Measurements from ENCODE around the gene CDC123.
"Not testable (repeated sequence)": the region's sequence is repeated elsewhere in the genome, so short reads cannot be mapped to it uniquely, and the experiment has no call there.

CDC123 gene

DNA sequence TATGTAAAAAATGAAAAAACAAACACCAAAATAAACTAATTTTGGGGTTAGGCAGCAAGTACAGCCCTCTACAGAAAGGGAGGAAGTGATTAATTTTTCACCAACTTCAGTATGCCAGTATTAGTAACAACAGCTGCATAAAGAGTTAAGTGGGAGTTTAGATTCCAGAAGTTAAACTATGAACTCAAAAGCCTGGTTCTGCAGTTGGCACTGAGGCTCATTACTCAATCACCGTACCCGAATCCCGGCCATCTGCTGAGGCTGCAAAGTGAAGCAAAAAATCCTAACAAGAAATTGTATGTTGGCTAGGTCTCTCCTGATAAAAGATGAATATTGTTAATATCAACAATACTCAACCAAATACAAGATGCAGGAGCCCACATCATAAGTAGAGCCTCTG lies 4.3 kb upstream of the CDC123 start:
- no peak for DNase-seq

GRCh38 chr10:12193193-12193592 lies 2.8 kb upstream of the CDC123 start:
- DNase-seq, result no peak

GRCh38 chr10:12194752-12195271 lies 1.2 kb upstream of the CDC123 start:
- no peak for DNase-seq

DNA sequence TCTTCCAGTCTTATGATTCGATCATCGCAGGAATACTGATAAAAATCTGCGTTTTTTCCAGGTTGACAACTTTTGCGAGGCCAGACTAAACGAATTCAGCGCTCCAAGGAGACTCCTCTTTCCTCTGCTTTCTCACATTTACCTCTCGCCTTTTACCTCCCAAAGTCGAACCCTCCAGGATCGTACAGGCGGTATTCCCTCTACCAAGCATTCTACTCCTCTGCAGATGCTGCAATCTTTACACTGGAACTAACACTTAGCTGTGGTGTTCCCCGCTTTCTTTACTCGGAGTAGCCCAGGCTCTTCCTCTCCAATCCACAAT lies 746 bp upstream of the CDC123 start:
- DNase-seq, result no peak

DNA sequence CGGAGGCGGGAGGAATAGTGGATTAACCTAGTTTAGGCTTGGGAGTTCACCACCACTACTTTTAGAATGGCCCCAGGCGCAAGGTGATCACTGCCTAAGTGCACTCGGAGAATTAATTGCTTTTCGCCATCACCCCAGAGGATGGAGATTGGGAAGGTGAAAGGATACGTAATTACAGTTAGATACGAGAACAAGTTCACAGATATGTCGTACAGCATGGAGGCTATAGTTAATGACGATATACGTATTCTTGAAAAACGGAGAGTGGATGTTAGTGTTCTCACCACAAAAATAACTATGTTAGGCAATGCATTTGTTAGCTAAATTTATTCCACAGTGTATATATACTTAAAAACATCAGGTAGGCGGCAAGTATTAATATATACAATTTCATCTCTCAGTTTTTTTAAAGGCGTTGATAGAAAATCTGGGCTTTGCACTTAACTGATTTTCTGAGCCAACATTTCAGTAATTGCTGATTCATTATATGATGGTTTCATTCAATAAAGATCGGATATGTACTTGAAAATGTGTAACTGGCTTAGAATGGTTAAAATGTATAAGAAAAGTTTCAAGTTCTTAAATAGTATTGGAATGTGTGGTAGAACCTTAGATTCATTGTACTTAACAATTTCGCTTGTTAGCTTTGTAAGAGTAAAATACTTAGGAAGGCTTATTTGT lies 683 bp downstream of the CDC123 start:
- no peak for DNase-seq

DNA sequence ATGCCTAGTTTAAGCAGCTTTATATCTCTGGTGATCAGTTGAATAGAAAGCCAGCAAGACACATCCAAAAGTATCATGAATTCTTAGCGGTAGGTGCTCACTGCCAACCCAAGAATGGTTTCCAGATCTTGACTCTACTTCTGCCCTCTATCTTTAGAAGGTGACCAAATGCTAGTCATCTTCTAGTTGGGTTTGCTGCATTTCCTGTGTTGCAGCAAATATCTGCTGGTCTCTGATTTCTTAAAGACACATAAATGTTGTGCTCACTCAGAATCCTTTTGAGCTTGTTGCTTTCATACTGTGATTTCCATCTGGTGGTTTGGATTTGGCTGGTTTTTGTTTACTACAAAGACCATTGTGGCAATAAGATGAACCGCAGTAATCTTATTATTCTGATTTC lies 2.2 kb downstream of the CDC123 start:
- DNase-seq, result no peak

DNA sequence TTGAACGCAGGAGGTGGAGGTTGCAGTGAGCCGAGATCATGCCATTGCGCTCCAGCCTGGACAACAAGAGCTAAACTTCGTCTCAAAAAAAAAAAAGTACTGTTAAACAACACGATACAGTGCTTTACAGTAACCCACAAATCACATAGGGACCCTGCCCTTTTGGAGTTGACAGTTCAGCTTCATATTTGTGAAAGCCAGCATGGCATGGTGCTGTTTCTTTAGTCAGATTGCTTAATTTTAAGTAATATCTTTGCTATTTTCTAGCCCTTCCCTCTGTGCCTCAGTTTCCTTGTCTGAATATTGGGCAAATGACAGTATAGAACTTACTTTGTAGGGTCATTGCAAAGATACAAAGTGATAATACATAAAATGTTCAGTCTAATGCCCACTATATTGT lies 4.9 kb downstream of the CDC123 start:
- DNase-seq, result no peak

DNA sequence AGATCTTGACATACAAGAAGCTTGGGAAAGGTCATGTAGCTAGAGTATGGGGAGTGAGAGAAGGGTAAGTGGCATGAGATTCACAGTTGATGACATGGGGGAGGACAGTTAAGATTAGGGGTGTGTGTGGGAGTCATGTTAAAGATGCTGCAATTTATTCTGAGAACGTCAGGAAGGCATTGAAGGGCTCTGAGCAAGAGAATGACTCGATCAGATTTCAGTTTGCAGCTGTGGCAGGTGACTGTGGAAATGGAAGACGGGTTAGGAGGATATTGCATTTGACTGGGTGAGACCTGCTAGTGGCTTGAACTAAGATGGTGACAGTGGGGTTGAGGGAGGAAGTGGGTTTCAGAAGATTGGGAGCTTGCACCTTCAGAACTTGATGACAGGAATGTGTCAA lies 5.6 kb downstream of the CDC123 start:
- DNase-seq, result no peak

DNA sequence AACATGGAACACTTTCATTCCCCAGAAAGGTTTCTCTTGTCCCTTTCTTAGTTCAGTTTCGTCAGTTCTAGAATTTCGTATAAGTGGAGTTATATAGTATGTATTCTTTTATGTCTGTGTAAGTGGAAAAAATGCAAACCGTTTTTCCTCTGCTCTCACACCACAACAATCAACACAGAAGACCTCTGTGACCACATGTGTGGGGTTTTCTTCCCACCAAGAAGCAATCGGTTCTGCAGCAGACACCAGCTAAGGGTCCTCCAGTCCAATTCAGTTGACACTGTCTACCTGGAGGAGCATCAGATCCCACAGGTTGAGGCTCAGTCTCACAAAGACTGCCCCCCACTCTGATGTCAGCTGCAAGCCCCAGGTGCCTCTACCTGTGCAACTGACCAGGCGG lies 6.2 kb downstream of the CDC123 start:
- DNase-seq, result no peak

GRCh38 chr10:12205082-12205481 lies 9.1 kb downstream of the CDC123 start:
- DNase-seq, result no peak

- DNase-seq, result no peak
Measured at GRCh38 chr10:12207114-12207513, 11.1 kb downstream of the CDC123 start.

DNA sequence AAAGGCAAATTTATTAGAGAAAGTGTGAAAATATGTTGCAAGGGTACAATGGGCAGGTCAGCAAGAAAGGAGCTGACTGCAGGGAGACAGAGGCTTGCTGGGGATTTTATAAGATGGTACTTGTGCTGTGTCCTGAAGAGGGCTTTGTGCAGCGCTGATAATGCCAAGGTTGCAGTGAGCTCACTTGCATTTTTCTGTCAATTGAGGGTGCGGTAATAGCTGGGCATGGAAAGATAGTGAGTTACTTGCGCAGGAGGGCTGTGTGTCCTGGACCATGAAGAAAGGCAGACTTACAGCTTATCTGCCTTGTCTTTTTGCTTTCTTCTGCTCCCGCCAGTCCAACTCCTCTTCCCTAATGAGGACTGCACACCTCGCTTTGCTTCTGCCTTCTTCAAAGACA lies 12.5 kb downstream of the CDC123 start:
- no peak for DNase-seq

GRCh38 chr10:12212454-12212853 lies 16.5 kb downstream of the CDC123 start:
- DNase-seq, result no peak

DNA sequence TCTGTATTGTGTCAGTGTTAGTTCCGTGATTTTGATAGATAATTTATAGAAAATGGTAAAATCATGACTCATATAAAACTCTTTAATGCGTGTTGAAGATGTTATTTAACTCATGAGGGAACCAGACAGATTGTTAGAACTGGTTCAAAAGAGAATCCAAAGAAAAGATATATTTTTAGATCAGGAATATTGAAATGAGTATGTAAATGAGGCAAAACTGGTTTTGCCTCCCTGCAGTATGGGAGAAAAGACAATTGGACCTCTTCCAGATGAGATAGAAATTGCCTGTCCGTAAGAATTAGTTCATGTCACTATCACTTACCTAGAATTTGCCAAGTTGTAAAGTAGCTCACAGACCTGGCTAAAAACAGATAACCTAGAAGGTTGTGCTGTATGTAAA lies 17.6 kb downstream of the CDC123 start:
- no peak for DNase-seq

DNA sequence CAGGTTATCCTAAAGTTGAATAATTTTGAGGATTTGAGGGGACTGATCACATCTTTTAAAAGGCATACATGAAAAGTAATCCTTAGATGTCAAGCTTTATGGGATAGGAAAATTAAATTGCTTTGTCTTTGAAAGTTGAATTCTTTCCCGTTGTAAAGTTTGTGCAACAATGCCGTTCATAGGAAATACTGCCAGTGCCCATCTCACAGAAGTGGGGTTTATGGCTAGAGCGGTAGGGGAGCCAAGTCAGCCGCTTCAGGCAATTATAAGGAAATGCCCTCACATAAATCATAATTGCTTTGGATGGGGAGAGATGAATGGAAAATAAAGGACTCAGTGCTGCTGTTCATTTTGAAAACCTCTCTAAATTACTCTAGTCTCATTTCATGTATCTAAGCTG lies 18.1 kb downstream of the CDC123 start:
- DNase-seq, result no peak

DNA sequence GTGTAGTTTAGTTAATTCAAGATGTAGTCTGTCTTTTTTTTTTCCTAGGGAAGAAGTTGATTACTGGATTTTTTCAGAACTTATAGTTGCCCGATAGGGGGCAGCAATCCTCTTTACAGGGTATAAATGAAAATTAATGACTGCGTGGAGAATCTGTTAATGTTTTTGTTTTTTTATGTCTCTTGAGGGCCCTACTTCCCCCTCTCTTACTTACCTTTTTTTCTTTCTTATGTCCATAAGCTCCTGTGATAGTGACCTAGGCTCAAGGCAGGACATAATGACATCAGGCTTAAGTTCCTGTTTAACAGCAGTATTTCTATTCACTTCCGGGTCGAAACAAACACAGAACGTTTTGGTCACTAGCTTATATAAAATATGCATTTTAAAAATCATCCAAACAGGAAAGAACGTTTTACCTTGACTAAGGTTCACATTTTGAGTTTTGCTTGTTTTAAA lies 18.8 kb downstream of the CDC123 start:
- DNase-seq, result no peak

GRCh38 chr10:12218991-12219390 lies 23.0 kb downstream of the CDC123 start:
- no peak for DNase-seq

GRCh38 chr10:12221323-12222298 lies 25.6 kb downstream of the CDC123 start:
- DNase-seq, result no peak

DNA sequence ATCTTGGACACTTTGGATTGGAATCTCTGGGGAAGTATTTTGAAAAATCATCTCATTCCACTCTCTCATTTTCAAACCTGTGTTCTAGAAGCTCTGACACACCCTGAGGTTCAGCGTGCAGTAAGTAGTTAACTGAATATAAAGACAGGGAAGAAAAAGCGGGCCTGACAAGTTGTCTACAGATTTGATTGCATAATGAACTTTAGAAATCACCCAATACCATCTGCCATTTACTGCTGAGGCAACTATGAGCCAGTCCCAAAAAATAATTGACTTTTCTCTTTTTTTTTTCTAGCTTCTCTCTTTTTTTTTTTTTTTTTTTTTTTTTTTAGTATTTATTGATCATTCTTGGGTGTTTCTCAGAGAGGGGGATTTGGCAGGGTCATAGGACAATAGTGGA lies 29.5 kb downstream of the CDC123 start:
- no peak for DNase-seq

GRCh38 chr10:12226438-12226837 lies 30.4 kb downstream of the CDC123 start:
- not testable (repeated sequence) for DNase-seq

- DNase-seq, result no peak
Measured at GRCh38 chr10:12228851-12229250, 32.9 kb downstream of the CDC123 start.

DNA sequence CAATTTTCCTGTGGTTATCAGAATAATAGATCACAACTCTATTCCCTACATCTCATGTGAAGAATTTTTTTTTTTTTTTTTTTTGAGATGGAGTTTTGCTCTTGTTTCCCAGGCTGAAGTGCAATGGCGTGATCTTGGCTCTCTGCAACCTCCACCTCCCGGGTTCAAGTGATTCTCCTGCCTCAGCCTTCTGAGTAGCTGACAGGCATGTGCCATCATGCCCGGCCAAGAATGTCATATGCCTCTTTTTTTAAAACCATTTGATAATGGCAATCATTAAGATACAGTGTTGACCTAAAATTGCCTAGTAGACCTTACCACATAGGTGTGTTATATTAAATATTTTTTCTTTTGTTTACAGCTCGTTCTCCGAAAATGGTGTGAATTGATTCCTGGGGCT lies 38.7 kb downstream of the CDC123 start:
- DNase-seq, result not testable (repeated sequence)

GRCh38 chr10:12235116-12235694 lies 39.2 kb downstream of the CDC123 start:
- no peak for DNase-seq

- no peak for DNase-seq
Measured at GRCh38 chr10:12235796-12236195, 39.8 kb downstream of the CDC123 start.
